GM18498 (cell line): ENCODE results near the gene RSU1.

Source experiments
- ATAC-seq: cut with Tn5 transposase; IDR thresholded peaks from one replicate; pipeline ENCODE4 v1.9.1; 2021; ENCODE audit warnings: mild to moderate bottlenecking, moderate library complexity; ENCODE audit not compliant: unreplicated experiment

The RSU1 gene

DNA sequence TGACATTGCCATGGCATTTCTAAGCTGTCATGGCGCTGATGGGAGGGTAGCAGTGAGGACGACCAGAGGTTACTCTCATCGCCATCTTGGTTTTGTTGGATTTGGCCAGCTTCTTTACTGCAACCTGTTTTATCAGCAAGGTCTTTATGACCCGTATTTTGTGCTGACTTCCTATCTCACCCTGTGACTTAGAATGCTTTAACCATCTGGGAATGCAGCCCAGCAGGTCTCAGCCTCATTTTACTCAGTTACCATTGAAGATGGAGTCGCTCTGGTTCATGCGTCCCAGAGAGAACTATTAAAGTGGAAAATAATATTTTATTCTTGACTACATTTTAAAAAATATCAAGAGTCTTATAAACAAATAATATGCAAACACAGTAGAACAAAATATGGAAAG lies 131.7 kb downstream of the RSU1 start:
- ATAC-seq = no peak

DNA sequence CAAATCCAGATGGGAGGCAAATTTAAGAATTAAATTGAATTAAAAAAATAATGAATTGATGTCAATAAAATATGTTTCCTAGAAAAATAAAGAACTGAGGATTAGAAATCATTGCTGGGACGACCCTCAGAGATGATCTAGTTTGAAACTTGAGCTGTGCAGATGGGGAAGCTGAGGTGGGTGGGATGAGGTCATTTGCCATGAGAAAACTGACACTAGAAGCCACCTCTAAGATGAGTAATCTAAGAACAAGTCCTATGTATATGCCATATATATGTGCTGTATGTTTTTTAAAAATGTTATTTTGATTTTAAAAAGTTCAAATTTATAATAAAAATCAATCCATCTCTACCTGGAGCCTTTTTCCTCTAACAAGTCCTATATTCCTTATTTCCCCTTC lies 135.7 kb downstream of the RSU1 start:
- ATAC-seq = no peak

DNA sequence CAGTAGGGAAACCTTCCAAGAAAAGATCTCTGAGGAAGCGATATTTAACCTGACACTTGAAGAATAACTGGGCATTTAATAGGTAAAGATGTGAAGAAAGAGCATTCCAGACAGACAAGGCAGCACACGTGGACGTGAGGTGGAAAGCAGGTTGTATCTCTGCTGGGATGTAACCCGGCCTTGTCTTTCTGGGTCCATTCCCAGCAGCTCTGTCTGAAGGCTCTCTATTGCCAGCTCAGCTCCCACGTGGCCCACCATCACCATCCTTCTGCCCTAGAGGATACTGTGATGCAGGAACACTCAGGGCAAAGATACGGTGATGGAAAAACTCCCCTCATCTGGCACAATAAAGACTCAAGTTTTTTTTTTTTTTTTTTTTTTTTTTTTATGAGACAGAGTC lies 137.7 kb downstream of the RSU1 start:
- ATAC-seq = no peak

DNA sequence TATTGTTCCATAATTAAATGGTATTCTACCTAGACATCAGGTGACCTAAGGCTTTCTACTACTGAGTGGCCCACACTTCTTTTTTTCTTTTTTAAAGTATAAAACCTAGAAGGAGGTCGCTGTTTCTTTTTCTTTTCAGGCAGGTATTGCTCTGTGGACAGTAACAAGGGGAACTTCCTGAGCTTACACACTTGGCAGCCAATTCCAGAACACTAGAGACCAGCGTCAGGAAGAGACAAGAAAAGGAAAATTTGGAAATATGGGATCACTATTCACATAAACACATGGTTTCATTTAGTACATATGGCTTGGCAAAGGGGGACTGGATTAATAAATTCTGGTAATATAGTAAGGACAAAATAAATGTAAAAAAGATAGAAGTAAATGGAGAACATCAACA lies 141.9 kb downstream of the RSU1 start:
- ATAC-seq = no peak

DNA sequence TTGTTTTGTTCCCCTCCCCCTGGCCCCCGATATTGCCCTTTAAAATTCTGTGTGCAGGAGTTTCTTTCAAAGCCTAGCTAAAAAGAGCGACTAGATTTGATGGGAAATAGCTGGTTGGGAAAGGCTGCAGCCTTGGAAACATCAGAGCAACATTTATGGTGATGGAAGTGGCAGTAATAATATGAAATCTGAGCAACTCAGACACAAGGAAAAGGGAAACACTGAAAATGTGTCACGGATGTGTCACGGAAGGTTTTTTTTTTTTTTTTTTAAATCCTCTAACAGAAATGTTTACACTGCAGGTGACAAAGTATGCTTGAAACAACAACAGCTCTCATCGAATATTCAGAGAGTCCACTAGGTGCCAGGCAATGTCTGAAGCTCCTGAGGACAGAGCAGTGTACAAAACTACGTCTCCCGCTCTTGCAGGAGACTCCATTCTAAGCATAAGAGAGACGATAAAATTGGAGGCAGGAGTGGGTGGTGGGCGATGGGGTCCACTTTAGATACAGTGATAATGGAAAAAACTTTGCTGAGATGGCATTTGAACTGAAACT lies 143.0 kb downstream of the RSU1 start:
- ATAC-seq = no peak

DNA sequence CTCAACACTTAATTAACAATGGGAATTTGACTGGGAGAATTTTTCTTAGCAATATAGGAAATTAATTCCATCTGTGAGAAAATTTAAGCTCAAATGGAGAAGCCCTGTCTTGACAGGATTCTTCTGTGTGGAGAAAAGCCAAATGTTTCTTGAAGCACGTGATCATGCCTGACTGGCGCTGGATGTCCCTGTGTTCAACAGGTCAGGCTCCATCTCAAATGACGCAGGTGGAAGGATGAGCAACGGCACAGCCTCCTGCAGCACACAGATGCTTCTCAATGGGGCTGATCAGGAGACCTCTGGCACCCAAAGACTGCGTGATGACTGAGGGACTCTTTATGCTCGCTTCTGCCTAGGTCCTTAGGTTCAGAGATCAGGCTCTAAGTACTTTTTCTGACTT lies 143.8 kb downstream of the RSU1 start:
- no peak for ATAC-seq

DNA sequence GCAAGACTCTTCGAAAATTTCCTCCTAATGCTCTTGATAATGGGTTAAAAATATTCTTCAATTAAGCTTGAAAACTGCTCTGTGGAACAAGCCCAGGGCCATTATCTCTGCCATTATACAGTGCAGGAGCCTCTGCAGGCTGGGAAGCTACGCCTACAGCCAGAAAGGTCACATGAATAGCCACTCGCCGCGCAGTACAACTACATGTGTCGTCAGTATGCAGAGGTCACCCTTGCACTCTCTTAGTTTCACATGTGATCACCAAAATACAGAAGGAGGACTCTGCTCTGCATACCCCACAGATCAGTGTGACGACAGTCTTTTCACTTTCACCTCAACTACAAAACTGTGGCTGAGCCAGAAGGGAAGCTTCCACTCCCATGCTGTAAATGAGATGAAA lies 153.8 kb downstream of the RSU1 start:
- peak; percentile 69 for ATAC-seq

DNA sequence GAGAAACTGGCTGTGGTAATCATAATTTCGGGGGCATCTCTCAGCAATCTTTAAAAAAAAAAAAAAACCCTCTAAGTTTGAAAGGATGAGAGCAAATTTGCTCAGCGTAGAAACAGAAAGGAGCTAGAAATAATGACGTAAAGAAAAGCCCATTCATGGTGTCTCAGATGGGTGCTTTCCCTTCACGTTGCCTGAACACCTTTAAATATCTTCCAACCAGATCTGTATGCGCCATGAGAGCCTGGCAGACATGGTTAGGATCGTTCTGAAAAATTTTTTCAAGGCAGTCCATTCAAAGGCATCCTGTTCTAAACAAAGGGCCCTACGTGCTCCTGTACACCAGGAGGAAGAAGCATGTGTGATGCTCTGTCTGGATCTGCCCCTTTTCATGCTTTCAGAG lies 154.3 kb downstream of the RSU1 start:
- ATAC-seq = no peak

DNA sequence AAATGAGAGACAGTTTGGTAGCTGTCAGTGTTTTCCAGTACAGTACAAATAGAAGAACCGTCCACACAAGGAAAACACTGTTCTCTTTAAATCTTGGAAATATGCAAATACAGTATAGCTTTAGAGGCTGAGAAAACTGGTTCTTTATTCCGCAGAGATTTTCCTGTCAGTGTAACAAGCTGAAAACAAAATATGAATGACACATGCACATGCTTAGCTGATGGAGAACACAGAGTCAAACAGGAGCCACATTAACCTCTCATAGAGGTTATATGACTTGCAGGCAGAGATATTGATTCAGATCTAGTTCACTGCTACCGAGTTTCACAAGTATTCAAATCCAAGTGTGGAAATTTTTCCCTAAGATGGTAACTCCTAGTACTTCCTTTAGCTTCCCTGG lies 160.3 kb downstream of the RSU1 start:
- ATAC-seq = no peak

DNA sequence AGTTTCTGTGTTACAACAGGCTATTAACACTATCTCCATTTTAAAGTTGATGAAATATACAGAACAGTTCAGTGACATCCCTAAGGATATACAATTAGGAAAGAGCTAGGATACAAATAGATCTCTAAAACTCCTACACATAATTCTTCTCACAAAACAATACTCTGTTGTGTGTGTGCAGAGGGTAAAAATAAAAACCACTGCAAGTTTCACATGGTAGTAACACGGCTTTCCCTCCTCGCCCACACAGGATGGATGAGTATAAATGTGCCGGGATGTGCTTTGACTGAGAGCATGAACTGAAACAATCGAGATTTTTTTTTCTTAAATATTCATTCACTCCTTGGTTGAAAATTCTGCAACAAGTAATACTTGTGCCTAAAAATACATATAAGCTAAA lies 164.0 kb downstream of the RSU1 start:
- ATAC-seq = no peak

DNA sequence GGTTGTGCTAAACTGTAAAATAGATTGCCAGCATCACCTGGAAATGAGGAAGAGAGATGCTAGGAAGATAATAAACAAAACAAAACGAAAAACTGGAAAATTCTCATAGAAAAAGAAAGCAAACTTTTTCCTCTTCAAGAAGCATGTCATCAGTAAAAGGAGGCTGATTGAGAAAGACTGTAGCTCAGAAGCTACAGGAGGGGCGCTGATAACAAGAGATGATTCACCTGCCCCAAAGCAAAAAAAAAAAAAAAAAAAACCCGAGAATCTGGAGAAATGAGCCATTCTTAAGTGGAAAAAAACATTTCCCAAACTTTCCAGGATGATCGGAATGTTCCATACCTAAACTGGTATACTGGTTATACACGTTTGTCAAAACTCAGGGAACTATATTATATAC lies 165.1 kb downstream of the RSU1 start:
- no peak for ATAC-seq

DNA sequence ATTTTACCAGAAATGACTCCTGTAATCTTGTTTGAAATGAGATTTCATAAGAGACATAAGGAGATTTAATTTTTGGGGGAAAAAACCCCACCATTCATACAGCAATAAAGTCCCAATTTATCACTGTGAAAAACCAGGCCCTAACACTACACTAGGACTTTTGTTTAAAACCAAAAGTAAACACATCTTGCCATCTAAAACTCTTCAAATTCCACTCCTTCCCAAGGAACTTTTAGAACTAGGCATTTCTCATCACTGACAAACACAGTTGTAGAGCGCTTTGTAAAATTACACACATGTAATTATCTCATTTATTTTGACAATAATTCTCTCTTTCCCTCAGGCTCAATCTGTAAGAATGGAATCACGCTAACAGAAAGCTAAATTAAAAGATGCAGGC lies 167.5 kb downstream of the RSU1 start:
- ATAC-seq = no peak

DNA sequence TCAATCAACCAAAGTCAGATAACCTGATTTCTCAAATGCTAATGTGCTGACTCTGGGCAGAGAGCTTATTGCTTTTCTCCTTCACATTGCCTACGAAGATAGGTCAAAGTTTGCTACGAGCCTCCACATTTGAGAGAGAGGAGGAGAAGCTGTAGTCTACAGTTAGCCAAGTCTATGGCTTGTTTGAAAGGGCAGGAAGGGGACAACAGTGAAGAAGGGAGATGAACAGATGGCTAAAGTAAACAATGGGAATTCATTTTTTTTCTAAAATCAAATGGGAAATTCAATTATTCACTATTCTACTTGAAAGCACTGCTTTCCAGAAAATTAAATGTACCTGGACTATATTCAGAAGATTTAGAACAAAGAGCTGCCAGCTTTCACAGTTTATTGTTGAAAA lies 168.9 kb downstream of the RSU1 start:
- no peak for ATAC-seq

DNA sequence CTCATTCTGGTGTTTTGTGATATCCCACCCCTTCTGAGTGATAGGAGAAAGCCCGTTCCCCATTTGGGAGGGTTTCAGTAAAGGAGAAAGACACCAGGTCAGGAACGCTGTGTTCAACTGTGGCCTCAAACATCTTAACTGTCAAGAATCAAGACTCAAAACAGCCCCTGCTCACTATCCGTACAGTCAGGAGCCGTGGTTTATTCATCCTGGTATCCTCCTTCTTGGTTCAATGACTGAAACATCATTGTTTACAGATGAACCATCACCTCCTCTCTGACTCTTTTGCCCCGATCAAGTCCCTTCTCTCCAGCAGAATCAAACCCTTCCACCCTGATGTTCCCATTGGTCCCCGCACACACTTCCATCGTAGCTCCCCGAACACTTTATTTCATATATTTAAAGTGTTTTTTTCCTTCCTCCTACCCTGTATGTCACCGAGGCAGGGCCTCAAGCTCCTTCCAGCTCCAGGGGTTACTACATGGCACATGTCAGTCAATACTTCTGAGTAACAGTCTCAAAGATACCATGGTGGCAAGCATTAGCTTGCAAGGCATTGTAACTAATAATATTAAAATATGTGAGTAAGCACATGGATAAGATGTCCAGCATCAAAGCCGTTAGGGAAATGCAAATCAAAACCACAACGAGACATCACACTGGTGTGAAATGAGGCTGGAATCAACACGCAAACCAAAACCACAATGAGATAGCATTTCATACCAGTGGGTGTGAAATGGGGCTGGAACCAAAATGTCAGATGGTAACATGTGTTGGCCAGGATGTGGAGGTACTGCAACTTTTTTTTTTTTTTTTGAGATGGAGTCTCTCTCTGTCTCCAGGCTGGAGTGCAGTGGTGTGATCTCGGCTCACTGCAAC lies 170.8 kb downstream of the RSU1 start:
- no peak for ATAC-seq

DNA sequence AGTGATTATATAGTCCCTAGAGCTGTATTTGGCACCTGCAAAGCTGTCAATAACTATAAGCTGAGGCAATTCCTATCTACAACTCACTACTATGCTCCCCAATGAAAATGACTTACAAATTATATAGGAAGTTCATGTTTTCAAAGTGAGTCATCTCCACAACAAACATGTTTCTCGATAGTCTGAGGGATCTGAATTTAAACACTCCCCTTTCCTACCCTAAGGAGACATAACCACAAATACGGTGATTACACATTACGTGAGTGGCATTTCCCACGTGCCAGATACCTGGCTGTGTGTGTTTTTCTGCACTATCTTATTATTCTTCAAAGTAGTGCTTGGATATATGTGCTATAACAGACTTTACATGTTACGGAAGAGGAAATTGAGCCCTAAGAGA lies 173.1 kb downstream of the RSU1 start:
- no peak for ATAC-seq

DNA sequence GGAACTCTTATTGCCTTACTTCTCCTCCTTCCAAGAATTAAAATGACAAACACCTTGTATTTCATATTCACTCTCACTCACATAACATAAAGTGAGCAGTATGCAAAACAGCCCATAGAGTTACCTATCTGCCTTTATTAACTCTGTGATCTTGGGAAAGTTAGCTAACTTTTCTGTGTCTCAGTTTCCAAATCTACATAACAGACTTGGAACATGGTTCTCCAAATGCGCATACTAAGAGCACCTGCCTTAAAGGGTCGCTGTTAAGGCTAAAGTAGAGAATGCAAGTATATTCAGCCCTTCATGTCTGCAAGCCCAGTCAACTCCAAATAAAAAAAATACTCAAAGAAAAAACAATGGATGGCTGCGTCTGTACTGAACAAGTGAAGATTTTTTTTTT lies 173.7 kb downstream of the RSU1 start:
- ATAC-seq = no peak

DNA sequence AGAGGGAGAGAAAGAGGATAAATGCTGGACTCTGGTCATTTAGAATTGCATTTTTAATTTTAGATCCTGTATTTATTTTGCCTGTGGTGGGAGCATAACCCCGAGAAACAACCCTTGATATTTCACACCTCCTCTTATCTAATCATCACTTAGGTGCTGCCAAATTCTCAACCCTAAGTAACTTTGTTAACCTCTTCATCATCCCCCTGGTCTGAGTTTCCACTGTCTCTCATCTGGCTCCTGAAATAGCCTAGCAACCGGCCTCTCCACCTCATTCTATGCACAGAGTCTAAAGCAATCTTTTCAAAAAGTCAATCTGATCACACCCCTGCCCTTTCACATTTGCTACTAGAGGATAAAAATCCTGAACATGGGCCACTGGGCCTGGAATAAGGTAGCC lies 177.1 kb downstream of the RSU1 start:
- no peak for ATAC-seq

DNA sequence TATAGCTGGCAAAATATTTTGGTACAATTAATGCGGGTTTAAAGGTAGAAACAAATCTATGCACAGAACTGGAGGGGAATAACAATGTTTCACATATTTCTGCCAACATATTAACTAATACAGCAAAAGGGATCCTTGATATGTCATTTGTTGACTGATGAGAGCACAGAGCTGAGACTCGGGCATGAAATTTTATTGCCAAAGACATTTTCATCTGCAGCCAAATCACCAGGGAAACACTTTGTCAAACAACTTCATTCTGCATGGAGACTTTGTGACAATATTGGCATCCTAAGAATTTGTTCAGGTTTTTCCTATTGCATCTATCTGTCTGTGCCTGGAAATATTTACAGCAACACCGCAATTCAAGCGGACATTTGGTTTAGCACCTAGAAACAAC lies 177.8 kb downstream of the RSU1 start:
- no peak for ATAC-seq

DNA sequence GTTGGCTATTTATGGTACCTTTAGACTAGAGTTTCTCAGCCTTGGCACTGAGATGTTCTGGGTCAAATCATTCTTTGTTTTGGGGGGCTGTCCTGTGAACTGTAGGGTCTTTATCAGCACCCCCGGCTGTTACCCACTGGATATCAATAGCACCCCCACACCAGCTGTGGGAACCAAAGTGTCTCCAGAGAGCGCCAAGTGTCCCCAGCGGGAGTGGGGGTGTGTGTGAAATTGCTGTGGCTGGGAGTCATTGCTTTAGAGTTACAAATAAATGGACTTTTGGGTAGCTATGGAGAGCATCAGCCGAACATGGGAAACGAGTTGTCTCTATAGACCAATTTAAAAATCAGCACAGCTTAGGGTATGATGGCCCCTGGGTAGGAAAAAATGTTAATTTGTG lies 184.2 kb downstream of the RSU1 start:
- no peak for ATAC-seq

DNA sequence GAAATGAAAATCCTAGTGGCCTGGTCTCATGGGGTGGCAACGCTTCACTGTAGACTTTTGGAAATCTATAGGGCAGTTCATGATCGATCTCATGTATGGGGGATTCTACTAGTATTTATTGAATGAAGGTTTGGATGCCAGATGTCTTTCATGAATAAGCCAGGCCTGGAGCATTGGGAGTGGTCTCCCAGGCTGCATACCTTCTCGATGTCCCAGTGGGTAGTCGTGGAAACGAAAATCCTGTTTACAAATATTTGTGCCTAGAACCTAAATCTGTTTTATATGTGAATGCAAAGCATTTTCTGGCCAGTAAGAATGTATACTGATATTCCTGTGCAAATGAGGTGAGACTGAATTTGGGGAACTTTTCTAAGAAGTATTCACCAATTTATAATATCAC lies 190.5 kb downstream of the RSU1 start:
- no peak for ATAC-seq

DNA sequence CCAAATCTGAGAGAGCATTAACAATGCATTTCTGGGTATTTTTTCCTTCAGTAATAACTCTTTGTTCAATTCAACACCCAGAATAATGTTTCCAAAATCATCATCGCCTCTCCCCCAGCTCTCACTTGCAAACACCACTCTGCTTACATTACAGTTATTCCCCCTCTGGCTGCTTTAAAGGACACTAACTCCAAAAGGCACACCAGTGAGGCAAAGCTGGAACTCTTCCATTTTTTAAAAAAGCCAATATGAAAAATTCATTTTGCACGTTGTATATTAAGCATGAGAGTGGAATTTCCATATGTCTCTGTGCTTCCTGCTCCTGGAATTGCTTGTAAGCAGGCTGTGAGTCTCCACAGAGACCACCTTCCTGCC lies 204.3 kb downstream of the RSU1 start:
- no peak for ATAC-seq

DNA sequence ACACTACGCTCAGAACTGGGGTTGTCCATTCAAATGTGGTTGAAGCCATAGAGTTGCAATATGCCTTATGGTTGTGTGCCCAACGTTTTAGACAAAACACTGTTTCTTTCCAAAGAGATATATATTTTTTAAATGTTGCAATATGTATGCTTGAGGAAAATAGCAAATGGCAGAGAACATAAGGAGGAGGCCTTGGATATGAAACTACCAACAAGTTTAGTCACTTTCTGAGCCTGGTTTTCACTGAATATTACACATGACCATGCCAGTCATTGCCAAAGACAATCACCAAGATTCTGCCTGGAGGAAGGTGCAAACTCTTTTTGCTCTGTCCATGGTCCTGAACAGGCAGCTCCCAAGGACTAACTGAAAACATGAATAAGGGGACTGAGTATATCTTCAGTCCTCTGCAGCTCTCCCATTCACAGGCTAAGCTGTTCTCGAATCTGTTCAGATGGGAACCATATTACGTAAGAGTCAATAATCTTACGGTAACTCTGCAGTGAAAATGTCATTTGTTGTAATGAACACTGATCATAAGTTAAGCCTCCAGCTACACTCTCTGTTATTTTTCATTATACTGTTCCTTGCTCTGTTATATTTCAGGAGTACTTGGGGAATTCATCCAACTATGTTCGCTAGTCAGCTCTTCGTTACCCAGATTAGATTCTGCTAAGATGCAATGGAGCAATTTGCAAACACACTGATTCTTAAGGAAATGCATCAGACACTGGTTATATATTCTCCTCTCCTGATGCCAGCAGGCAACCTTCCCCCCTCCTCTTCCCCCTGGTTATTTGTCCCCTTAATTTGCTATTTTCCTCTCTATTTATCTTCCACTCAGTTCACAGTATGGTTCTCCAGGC lies 204.9 kb downstream of the RSU1 start:
- ATAC-seq = no peak
